Neural progenitor cell (in vitro differentiated cells): ENCODE data around the gene ARHGAP22. TPM values are rescaled to one million over a fixed set of nuclear protein-coding genes. Genes with fewer than 3 reads are reported as not detected.

Source experiments
- DNase-seq: peaks from one replicate; pipeline ENCODE4 v3.0.0-alpha.2; 2016; ENCODE audit warnings: low spot score
- H2AFZ ChIP-seq: fragments of 200-600 bp; sonication (generic); replicated peaks from 2 replicates; pipeline ENCODE4 v1.6.1; 2016; ENCODE audit warnings: antibody characterized with exemption
- H3F3A ChIP-seq: fragments of 200-600 bp; sonication (generic); 2 replicates; pipeline ENCODE4 v1.6.1; 2016; ENCODE audit warnings: antibody characterized with exemption, low read depth
- H3K27ac ChIP-seq: fragments of 200-600 bp; sonication (generic); 2 replicates; pipeline ENCODE4 v1.5.1; 2016; ENCODE audit warnings: mild to moderate bottlenecking
- H3K27me3 ChIP-seq: fragments of 200-600 bp; sonication (generic); 2 replicates; pipeline ENCODE4 v1.6.1; 2016; ENCODE audit warnings: mild to moderate bottlenecking, moderate library complexity
- H3K36me3 ChIP-seq: fragments of 200-600 bp; sonication (generic); 2 replicates; pipeline ENCODE4 v1.5.1; 2016
- H3K4me1 ChIP-seq: fragments of 200-600 bp; sonication (generic); 2 replicates; pipeline ENCODE4 v1.6.1; 2016; ENCODE audit warnings: mixed run types
- H3K4me2 ChIP-seq: fragments of 200-600 bp; sonication (generic); 2 replicates; pipeline ENCODE4 v1.6.1; 2016
- H3K4me3 ChIP-seq: fragments of 200-600 bp; sonication (generic); 2 replicates; pipeline ENCODE4 v1.5.1; 2016
- H3K79me2 ChIP-seq: fragments of 200-600 bp; sonication (generic); 2 replicates; pipeline ENCODE4 v1.6.1; 2016; ENCODE audit warnings: low read depth
- H3K9ac ChIP-seq: fragments of 200-600 bp; sonication (generic); 2 replicates; pipeline ENCODE4 v1.6.1; 2016
- H3K9me3 ChIP-seq: fragments of 200-600 bp; sonication (generic); 2 replicates; pipeline ENCODE4 v1.5.1; 2016; ENCODE audit warnings: low read depth
- H4K20me1 ChIP-seq: fragments of 200-600 bp; sonication (generic); 2 replicates; pipeline ENCODE4 v1.6.1; 2016; ENCODE audit warnings: low read depth
- H3K27ac Mint-ChIP-seq: 3 replicates; pipeline ENCODE4 v1.8.0; 2021; ENCODE audit warnings: mixed read lengths
- H3K27me3 Mint-ChIP-seq: 2 replicates; pipeline ENCODE4 v1.8.0; 2022; ENCODE audit warnings: low read depth, mild to moderate bottlenecking, inconsistent platforms, moderate library complexity, mixed read lengths; ENCODE audit not compliant: insufficient read depth
- H3K36me3 Mint-ChIP-seq: 3 replicates; pipeline ENCODE4 v1.8.0; 2021; ENCODE audit warnings: mixed read lengths
- H3K4me1 Mint-ChIP-seq: 3 replicates; pipeline ENCODE4 v1.8.0; 2021; ENCODE audit warnings: mixed read lengths
- H3K4me3 Mint-ChIP-seq: 3 replicates; pipeline ENCODE4 v1.8.0; 2021; ENCODE audit warnings: mild to moderate bottlenecking, moderate library complexity, mixed read lengths
- H3K9me3 Mint-ChIP-seq: 3 replicates; pipeline ENCODE4 v1.8.0; 2020; ENCODE audit warnings: mixed read lengths
- EZH2 ChIP-seq: fragments of 200-600 bp; sonication (generic); IDR thresholded peaks from 2 replicates; pipeline ENCODE4 v1.6.1; 2017; ENCODE audit warnings: antibody characterized with exemption, mild to moderate bottlenecking, moderate library complexity
- EZH2phosphoT487 ChIP-seq: fragments of 200-600 bp; sonication (generic); IDR thresholded peaks from 2 replicates; pipeline ENCODE4 v1.6.1; 2017; ENCODE audit warnings: antibody characterized with exemption
- total RNA-seq: library from RNA; depleted of rRNA; stranded (reverse); fragments of >200 nt; gene quantifications from 2 replicates; pipeline ENCODE4 v1.2.3, GENCODE V29; 2015; ENCODE audit warnings: low replicate concordance
- TF ChIP-seq, protein P1 (sequence below): fragments of 200-600 bp; sonication (generic); IDR thresholded peaks from 2 replicates; pipeline ENCODE4 v1.5.1; 2017; ENCODE audit warnings: antibody characterized with exemption, mild to moderate bottlenecking

The ARHGAP22 gene
- total RNA-seq, 1 donor from 2014 or later: 1.7 TPM

DNA sequence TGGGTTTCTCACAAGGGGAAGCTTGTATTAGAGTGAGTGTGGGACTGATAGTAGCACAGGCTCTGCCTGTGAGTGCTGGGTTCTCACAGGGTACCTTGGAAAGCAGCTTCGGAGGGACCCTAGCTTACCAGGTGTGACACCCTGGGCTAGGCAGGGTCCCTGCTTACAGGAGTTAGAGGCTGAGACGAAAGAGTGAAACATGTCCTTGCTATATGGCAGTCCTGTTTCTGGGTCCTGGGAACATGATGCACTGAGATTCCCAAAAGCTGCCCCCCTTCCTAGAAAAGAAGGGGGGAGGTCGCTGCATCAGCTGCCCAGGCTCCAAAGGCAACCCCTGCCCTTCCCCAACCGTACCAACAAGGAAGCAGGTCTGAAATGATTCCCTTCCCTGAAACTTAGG is 6.3 kb upstream of the ARHGAP22 start:
- TF ChIP-seq EZH2phosphoT487: no peak
- TF ChIP-seq, protein P1, sequence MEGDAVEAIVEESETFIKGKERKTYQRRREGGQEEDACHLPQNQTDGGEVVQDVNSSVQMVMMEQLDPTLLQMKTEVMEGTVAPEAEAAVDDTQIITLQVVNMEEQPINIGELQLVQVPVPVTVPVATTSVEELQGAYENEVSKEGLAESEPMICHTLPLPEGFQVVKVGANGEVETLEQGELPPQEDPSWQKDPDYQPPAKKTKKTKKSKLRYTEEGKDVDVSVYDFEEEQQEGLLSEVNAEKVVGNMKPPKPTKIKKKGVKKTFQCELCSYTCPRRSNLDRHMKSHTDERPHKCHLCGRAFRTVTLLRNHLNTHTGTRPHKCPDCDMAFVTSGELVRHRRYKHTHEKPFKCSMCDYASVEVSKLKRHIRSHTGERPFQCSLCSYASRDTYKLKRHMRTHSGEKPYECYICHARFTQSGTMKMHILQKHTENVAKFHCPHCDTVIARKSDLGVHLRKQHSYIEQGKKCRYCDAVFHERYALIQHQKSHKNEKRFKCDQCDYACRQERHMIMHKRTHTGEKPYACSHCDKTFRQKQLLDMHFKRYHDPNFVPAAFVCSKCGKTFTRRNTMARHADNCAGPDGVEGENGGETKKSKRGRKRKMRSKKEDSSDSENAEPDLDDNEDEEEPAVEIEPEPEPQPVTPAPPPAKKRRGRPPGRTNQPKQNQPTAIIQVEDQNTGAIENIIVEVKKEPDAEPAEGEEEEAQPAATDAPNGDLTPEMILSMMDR: no peak
- no peak for TF ChIP-seq EZH2

GRCh38 chr10:48610585-48611093 is 5.8 kb upstream of the ARHGAP22 start:
- Histone ChIP-seq H3F3A (no peaks in the 10 kb centered on the region), H3K4me2 (no peak overlapping the region), H2AFZ (no peak overlapping the region), H3K27me3 (peaks cover 9% of the 10 kb centered on the region), H3K4me1 (peaks cover 4% of the 10 kb centered on the region), H3K36me3 (no peaks in the 10 kb centered on the region), H3K27ac (no peak overlapping the region), H3K79me2 (no peaks in the 10 kb centered on the region), H3K4me3 (no peak overlapping the region), H3K9ac (no peak overlapping the region), H4K20me1 (no peaks in the 10 kb centered on the region), H3K9me3 (no peaks in the 10 kb centered on the region)
- H3K27me3 Mint-ChIP-seq: peaks cover 11% of the 10 kb centered on the region
- peaks cover 6% of the 10 kb centered on the region for H3K9me3 Mint-ChIP-seq
- DNase-seq: no peak
- H3K4me1 Mint-ChIP-seq: no peaks in the 10 kb centered on the region
- H3K4me3 Mint-ChIP-seq: no peak overlapping the region
- H3K27ac Mint-ChIP-seq: peak overlapping the region; percentile 68
- TF ChIP-seq EZH2 (no peak), EZH2phosphoT487 (no peak)
- TF ChIP-seq, protein P1: no peak
- H3K36me3 Mint-ChIP-seq: no peaks in the 10 kb centered on the region

More for the DNA sequence above, 6.3 kb upstream of the ARHGAP22 start:
- H3K27me3 Mint-ChIP-seq: peaks cover 11% of the 10 kb centered on the region
- Histone ChIP-seq H4K20me1 (no peaks in the 10 kb centered on the region), H3K4me1 (peaks cover 4% of the 10 kb centered on the region), H3K9ac (no peak overlapping the region), H3K9me3 (no peaks in the 10 kb centered on the region), H3K4me3 (no peak overlapping the region), H2AFZ (no peak overlapping the region), H3K4me2 (no peak overlapping the region), H3K79me2 (no peaks in the 10 kb centered on the region), H3F3A (no peaks in the 10 kb centered on the region), H3K27ac (no peak overlapping the region), H3K27me3 (peaks cover 4% of the 10 kb centered on the region), H3K36me3 (no peaks in the 10 kb centered on the region)
- H3K36me3 Mint-ChIP-seq: no peaks in the 10 kb centered on the region
- H3K27ac Mint-ChIP-seq: no peak overlapping the region
- no peak for DNase-seq
- no peaks in the 10 kb centered on the region for H3K4me1 Mint-ChIP-seq
- H3K9me3 Mint-ChIP-seq: peaks cover 7% of the 10 kb centered on the region
- H3K4me3 Mint-ChIP-seq: no peak overlapping the region

DNA sequence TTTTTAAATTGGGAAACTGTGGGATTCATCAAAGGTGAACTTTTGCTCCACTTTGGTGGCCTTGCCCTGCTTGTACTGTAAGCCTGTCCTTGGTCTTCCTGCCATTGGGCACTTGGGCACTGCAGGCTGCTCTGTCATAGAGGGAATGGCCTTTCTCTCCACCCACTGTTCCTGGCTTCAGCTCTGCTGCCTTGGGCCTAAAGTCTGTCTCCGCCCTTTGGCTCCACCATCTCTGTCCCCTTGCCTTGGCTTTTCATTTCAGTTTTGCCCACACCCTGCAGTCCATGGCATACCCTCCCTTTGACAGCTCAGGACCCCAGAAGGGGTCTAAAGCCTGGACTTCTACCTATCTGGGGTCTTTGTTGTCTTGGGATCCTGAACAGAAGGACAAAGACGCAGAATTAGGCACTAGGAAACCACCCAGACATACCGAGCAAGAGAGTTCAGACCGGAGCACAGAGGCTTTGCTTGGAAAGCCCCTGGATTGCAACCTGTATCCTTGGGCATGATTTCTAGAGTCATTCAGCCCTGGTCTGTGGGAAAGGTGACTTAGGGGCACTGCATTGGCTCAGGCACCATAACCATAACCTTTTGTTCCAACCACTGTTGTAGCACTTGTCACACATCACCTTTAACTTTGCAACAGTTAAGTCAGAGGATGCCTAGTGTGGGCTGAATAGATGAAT is 5.2 kb upstream of the ARHGAP22 start:
- no peak for DNase-seq
- Mint-ChIP-seq H3K27me3 (peaks cover 11% of the 10 kb centered on the region), H3K9me3 (peaks cover 6% of the 10 kb centered on the region)

More for the DNA sequence above, 5.2 kb upstream of the ARHGAP22 start:
- Mint-ChIP-seq H3K36me3 (no peaks in the 10 kb centered on the region), H3K27ac (peak overlapping the region; percentile 68), H3K4me3 (no peak overlapping the region), H3K4me1 (no peaks in the 10 kb centered on the region)
- Histone ChIP-seq H3K79me2 (no peaks in the 10 kb centered on the region), H3F3A (no peaks in the 10 kb centered on the region), H3K9ac (no peak overlapping the region), H2AFZ (no peak overlapping the region), H3K9me3 (no peaks in the 10 kb centered on the region), H3K4me2 (no peak overlapping the region), H3K27ac (no peak overlapping the region), H3K4me3 (no peak overlapping the region), H3K36me3 (no peaks in the 10 kb centered on the region), H3K4me1 (peaks cover 4% of the 10 kb centered on the region), H3K27me3 (peaks cover 15% of the 10 kb centered on the region), H4K20me1 (no peaks in the 10 kb centered on the region)
- no peak for TF ChIP-seq EZH2
- TF ChIP-seq, protein P1: no peak
- no peak for TF ChIP-seq EZH2phosphoT487
